Keratinocyte (primary cell): Measurements from ENCODE around the gene ZNFX1. TPM values are rescaled to one million over a fixed set of nuclear protein-coding genes. Genes with fewer than 3 reads are reported as not detected.

Experiments used
- DNase-seq: peaks from one replicate; pipeline ENCODE4 v3.0.0-alpha.2; 2011; ENCODE audit warnings: low read depth, missing footprints, low spot score
- FAIRE-seq: peaks from 2 replicates; lab custom pipeline; 2011; peaks lifted over from hg19 to GRCh38; lab: Jason Lieb, UNC
- H2AFZ ChIP-seq: 2 replicates; pipeline ENCODE4 v1.6.0; 2012; ENCODE audit warnings: low read length, control low read depth, inconsistent platforms; ENCODE audit not compliant: control insufficient read depth
- H3K27ac ChIP-seq: 2 replicates; pipeline ENCODE4 v1.5.1; 2011; ENCODE audit warnings: low read length; ENCODE audit not compliant: control insufficient read depth, insufficient read depth
- H3K27me3 ChIP-seq: 3 replicates; pipeline ENCODE4 v1.6.0; 2011; ENCODE audit warnings: low read length; ENCODE audit not compliant: control insufficient read depth, insufficient read depth; ENCODE audit errors: extremely low read depth
- H3K36me3 ChIP-seq, 2 experiments: 2 replicates in 1 of 2; 3 replicates in 1 of 2; pipeline ENCODE4 v1.5.1; 2011; ENCODE audit warnings: low read length in 2 of 2, mild to moderate bottlenecking in 1 of 2; ENCODE audit not compliant: control insufficient read depth in 2 of 2, insufficient read depth in 2 of 2; ENCODE audit errors: extremely low read depth in 1 of 2
- H3K4me1 ChIP-seq: 3 replicates; pipeline ENCODE4 v1.5.1; 2011; ENCODE audit warnings: low read length; ENCODE audit not compliant: control insufficient read depth, insufficient read depth; ENCODE audit errors: extremely low read depth
- H3K4me2 ChIP-seq: 3 replicates; pipeline ENCODE4 v1.6.0; 2011; ENCODE audit warnings: low read depth, low read length; ENCODE audit not compliant: control insufficient read depth, insufficient read depth; ENCODE audit errors: extremely low read depth
- H3K4me3 ChIP-seq, 3 experiments: fragments of 200-600 bp in 1 of 3; sonication (generic) in 1 of 3; 2 replicates in 2 of 3; 3 replicates in 1 of 3; pipeline ENCODE4 v1.5.1; 2011 to 2016; ENCODE audit warnings: low read length in 3 of 3, mild to moderate bottlenecking in 3 of 3, control low read depth in 2 of 3, inconsistent platforms in 1 of 3, low read depth in 1 of 3, mixed read lengths in 1 of 3, mixed run types in 1 of 3, moderate library complexity in 1 of 3; ENCODE audit not compliant: control insufficient read depth in 2 of 3, insufficient read depth in 2 of 3; ENCODE audit errors: extremely low read depth in 1 of 3
- H3K79me2 ChIP-seq: 2 replicates; pipeline ENCODE4 v1.6.0; 2012; ENCODE audit warnings: low read length; ENCODE audit not compliant: control insufficient read depth, insufficient read depth
- H3K9ac ChIP-seq: 3 replicates; pipeline ENCODE4 v1.6.0; 2011; ENCODE audit warnings: low read length; ENCODE audit not compliant: control insufficient read depth, insufficient read depth; ENCODE audit errors: extremely low read depth
- H3K9me1 ChIP-seq: 3 replicates; pipeline ENCODE4 v1.6.0; 2011; ENCODE audit warnings: low read length; ENCODE audit not compliant: control insufficient read depth, insufficient read depth; ENCODE audit errors: extremely low read depth
- H3K9me3 ChIP-seq: 2 replicates; pipeline ENCODE4 v1.5.1; 2012; ENCODE audit warnings: low read depth, low read length; ENCODE audit not compliant: control insufficient read depth
- H4K20me1 ChIP-seq: 3 replicates; pipeline ENCODE4 v1.6.0; 2011; ENCODE audit warnings: low read length; ENCODE audit not compliant: control insufficient read depth, insufficient read depth; ENCODE audit errors: extremely low read depth
- EZH2 ChIP-seq: IDR thresholded peaks from one replicate; pipeline ENCODE4 v1.6.1; 2012; ENCODE audit warnings: inconsistent platforms, mild to moderate bottlenecking, low read length, moderate library complexity
- dilution Hi-C: fragments of 300-500 bp; cut with MboI; formaldehyde crosslinking; loops from one replicate; pipeline ENCODE4 v1.7.0; 2020; ENCODE audit warnings: low sequenced_read_pairs; ENCODE audit not compliant: extremely low pct_ligation_motif_present
- polyA plus RNA-seq, 5 experiments: library from polyadenylated mRNA; depleted of rRNA in 3 of 5; stranded (reverse) in 3 of 5; stranded (forward) in 1 of 5; unstranded in 1 of 5; fragments of >200 nt; gene quantifications; 1 replicate in 1 of 5; 2 replicates in 3 of 5; 3 replicates in 1 of 5; pipeline versions ENCODE4 v1.2.1 to v1.2.3, GENCODE V29; 2011 to 2012; ENCODE audit warnings: missing spikeins in 2 of 5, low read depth in 1 of 5, low replicate concordance in 1 of 5
- TF ChIP-seq, protein P1 (sequence below), 3 experiments: IDR thresholded peaks in 1 of 3; conservative IDR thresholded peaks in 1 of 3; optimal IDR thresholded peaks in 1 of 3; 2 replicates in 2 of 3; 3 replicates in 1 of 3; pipeline versions ENCODE3 to v1.5.1; 2011; ENCODE audit warnings: low read length in 3 of 3, mild to moderate bottlenecking in 3 of 3, moderate library complexity in 2 of 3, control low read depth in 1 of 3, inconsistent platforms in 1 of 3; ENCODE audit not compliant: insufficient read depth in 2 of 3; ENCODE audit errors: extremely low read depth in 1 of 3

Gene ZNFX1
- polyA plus RNA-seq, 1 donor (not counting 4 experiments of a cell fraction or from before 2014, with no cell fraction given) = 14.2 TPM

DNA sequence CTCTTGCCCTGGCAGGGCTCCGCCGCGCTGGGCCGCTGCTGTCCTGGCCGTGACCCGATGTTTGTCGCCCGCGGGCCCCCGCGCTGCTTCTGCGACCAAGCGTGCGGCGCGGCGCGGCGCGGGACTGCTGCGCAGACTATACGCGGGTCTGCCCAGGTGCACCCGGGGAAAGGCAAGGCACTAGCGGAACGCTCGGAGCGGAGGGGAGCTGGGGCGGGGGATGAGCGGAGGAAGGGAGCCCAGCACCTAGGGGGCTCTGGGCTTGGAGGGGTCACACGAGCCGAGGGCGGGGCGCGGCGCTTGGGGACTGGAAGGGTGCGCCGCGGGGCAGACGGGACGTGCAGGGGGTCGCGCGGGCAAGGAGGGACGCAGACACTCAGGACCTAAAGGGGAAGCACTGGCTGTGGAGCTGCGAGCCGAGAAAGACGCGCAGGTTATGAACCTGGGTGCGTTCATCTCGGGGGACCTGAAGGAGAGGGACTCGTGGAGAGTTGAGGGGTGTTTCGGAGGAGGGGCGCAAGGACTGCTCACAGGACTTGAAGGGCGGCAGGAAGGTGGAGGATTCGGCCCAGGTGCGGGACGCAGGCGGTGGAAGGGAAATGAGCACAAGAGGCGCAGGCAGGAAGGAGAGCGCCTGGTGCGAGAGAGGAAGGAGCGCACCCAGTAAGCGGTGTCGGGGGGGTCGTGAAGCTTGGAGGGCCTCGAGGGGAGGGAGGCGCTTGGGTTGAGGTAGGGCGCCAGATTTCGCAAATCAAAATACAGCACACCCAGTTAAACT, 40.8 kb upstream of the ZNFX1 start:
- Histone ChIP-seq H3K4me2 (peak overlapping the region; percentile 37), H3K4me1 (peaks cover 4% of the 10 kb centered on the region), H3K79me2 (no peaks in the 10 kb centered on the region), H3K4me3 (peak overlapping the region in 1 of 3 experiments; percentile 13), H3K27ac (no peak overlapping the region), H3K9ac (no peak overlapping the region), H3K9me3 (no peaks in the 10 kb centered on the region), H2AFZ (peak overlapping the region; percentile 33), H3K27me3 (peaks cover 57% of the 10 kb centered on the region), H4K20me1 (no peaks in the 10 kb centered on the region), H3K9me1 (no peaks in the 10 kb centered on the region), H3K36me3 (no peaks in the 10 kb centered on the region)
- DNase-seq = no peak
- TF ChIP-seq, protein P1, sequence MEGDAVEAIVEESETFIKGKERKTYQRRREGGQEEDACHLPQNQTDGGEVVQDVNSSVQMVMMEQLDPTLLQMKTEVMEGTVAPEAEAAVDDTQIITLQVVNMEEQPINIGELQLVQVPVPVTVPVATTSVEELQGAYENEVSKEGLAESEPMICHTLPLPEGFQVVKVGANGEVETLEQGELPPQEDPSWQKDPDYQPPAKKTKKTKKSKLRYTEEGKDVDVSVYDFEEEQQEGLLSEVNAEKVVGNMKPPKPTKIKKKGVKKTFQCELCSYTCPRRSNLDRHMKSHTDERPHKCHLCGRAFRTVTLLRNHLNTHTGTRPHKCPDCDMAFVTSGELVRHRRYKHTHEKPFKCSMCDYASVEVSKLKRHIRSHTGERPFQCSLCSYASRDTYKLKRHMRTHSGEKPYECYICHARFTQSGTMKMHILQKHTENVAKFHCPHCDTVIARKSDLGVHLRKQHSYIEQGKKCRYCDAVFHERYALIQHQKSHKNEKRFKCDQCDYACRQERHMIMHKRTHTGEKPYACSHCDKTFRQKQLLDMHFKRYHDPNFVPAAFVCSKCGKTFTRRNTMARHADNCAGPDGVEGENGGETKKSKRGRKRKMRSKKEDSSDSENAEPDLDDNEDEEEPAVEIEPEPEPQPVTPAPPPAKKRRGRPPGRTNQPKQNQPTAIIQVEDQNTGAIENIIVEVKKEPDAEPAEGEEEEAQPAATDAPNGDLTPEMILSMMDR (optimal IDR thresholded peaks at IDR 0.05 in 1 of 3, IDR thresholded peaks at IDR 0.05 in 1 of 3, conservative IDR thresholded peaks at IDR 0.05 in 1 of 3; ENCODE audit: extremely low read depth in 1 of 3, insufficient read depth in 2 of 3, low read length in 3 of 3) = no peak
- peak; percentile 95 for TF ChIP-seq EZH2
- FAIRE-seq = no peak
- dilution Hi-C loops = no loop called here

DNA sequence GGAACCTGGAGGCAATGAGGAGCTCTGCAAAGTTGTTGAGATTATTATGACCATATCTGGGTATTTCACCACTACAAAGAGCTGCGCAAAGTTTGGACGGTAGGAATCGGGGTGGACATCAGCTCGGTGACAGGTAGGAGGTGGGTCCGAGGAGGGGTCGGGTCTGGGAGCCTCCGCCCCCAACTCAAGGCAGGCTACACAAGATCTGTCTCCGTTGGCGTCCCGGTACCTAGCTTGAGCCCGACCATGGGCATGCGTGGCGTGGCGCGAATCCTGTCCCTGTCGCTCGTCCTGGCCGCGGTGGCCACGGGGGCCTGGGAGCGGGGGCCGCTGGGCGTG, 40.2 kb upstream of the ZNFX1 start:
- H3K36me3 ChIP-seq = no peaks in the 10 kb centered on the region
- no peak for FAIRE-seq
- no peaks in the 10 kb centered on the region for H3K9me3 ChIP-seq
- dilution Hi-C loops = no loop called here
- H2AFZ ChIP-seq = no peak overlapping the region
- no peak overlapping the region for H3K27ac ChIP-seq
- no peak overlapping the region for H3K9ac ChIP-seq
- no peaks in the 10 kb centered on the region for H4K20me1 ChIP-seq
- no peak for DNase-seq
- H3K27me3 ChIP-seq = peaks cover 57% of the 10 kb centered on the region
- no peak overlapping the region for H3K4me2 ChIP-seq
- no peaks in the 10 kb centered on the region for H3K9me1 ChIP-seq
- no peak overlapping the region for H3K4me3 ChIP-seq
- peaks cover 4% of the 10 kb centered on the region for H3K4me1 ChIP-seq
- no peaks in the 10 kb centered on the region for H3K79me2 ChIP-seq
- TF ChIP-seq EZH2 = peak; percentile 84
- TF ChIP-seq, protein P1 (optimal IDR thresholded peaks at IDR 0.05 in 1 of 3, IDR thresholded peaks at IDR 0.05 in 1 of 3, conservative IDR thresholded peaks at IDR 0.05 in 1 of 3; ENCODE audit: extremely low read depth in 1 of 3, insufficient read depth in 2 of 3, low read length in 3 of 3) = no peak
